Loucy (cell line): ENCODE data around the gene MYPOP.

Source experiments
- H2AFZ ChIP-seq: fragments of 200-600 bp; sonication (generic); 2 replicates; pipeline ENCODE4 v1.6.0; 2016; ENCODE audit warnings: antibody characterized with exemption, mild to moderate bottlenecking, low read length, moderate library complexity
- H3F3A ChIP-seq: fragments of 200-600 bp; 2 replicates; pipeline ENCODE4 v1.6.0; 2016; ENCODE audit warnings: antibody characterized with exemption, low read depth, mild to moderate bottlenecking
- H3K27me3 ChIP-seq: fragments of 200-600 bp; sonication (generic); 2 replicates; pipeline ENCODE4 v1.6.1; 2014; ENCODE audit warnings: low read length, mild to moderate bottlenecking; ENCODE audit not compliant: insufficient read depth, poor library complexity, severe bottlenecking
- H3K36me3 ChIP-seq: fragments of 200-600 bp; sonication (generic); 2 replicates; pipeline ENCODE4 v1.6.1; 2016; ENCODE audit warnings: low read length; ENCODE audit not compliant: insufficient read depth
- H3K4me1 ChIP-seq: fragments of 200-600 bp; sonication (generic); 2 replicates; pipeline ENCODE4 v1.5.1; 2014; ENCODE audit warnings: low read length, mild to moderate bottlenecking; ENCODE audit not compliant: insufficient read depth, poor library complexity, severe bottlenecking
- H3K4me2 ChIP-seq: fragments of 200-600 bp; sonication (generic); 2 replicates; pipeline ENCODE4 v1.6.0; 2014; ENCODE audit warnings: antibody characterized with exemption, low read length, low read depth, mild to moderate bottlenecking; ENCODE audit not compliant: poor library complexity, severe bottlenecking
- H3K4me3 ChIP-seq: fragments of 200-600 bp; sonication (generic); 2 replicates; pipeline ENCODE4 v1.5.1; 2014; ENCODE audit warnings: low read length, mild to moderate bottlenecking, mixed read lengths; ENCODE audit not compliant: poor library complexity, severe bottlenecking
- H3K79me2 ChIP-seq: fragments of 200-600 bp; sonication (generic); 2 replicates; pipeline ENCODE4 v1.6.1; 2014; ENCODE audit warnings: low read length; ENCODE audit not compliant: insufficient read depth
- H3K9ac ChIP-seq: fragments of 200-600 bp; sonication (generic); 2 replicates; pipeline ENCODE4 v1.6.0; 2014; ENCODE audit warnings: mild to moderate bottlenecking, low read depth, low read length, moderate library complexity; ENCODE audit not compliant: poor library complexity, severe bottlenecking
- H3K9me2 ChIP-seq: fragments of 200-600 bp; sonication (generic); replicated peaks from 2 replicates; pipeline ENCODE4 v1.6.1; 2016; ENCODE audit warnings: low read depth, low read length, mixed read lengths
- H3K9me3 ChIP-seq: fragments of 200-600 bp; sonication (generic); 2 replicates; pipeline ENCODE4 v1.6.1; 2014; ENCODE audit warnings: mild to moderate bottlenecking, antibody characterized with exemption, low read length, low read depth; ENCODE audit not compliant: insufficient read depth
- H4K20me1 ChIP-seq: fragments of 200-600 bp; sonication (generic); 2 replicates; pipeline ENCODE4 v1.6.0; 2014; ENCODE audit warnings: antibody characterized with exemption, low read length, mild to moderate bottlenecking; ENCODE audit not compliant: insufficient read depth, poor library complexity, severe bottlenecking
- EZH2phosphoT487 ChIP-seq: fragments of 200-600 bp; IDR thresholded peaks from 2 replicates; pipeline ENCODE4 v1.6.1; 2018; ENCODE audit warnings: antibody characterized with exemption, mild to moderate bottlenecking, moderate library complexity, borderline replicate concordance
- TF ChIP-seq, protein P1 (sequence below): fragments of 200-600 bp; sonication (generic); conservative IDR thresholded peaks from 2 replicates; pipeline ENCODE4 v1.5.1; 2014; ENCODE audit warnings: mild to moderate bottlenecking, antibody characterized with exemption, low read length

The MYPOP gene

GRCh38 chr19:45918721-45919120, 16.3 kb upstream of the MYPOP start:
- Histone ChIP-seq H3K27me3 (no peaks in the 10 kb centered on the region), H4K20me1 (no peaks in the 10 kb centered on the region), H3K9me2 (no peaks in the 10 kb centered on the region), H3K4me2 (no peak overlapping the region), H3K79me2 (no peaks in the 10 kb centered on the region), H3K9ac (no peak overlapping the region), H2AFZ (no peak overlapping the region), H3K4me1 (no peaks in the 10 kb centered on the region), H3K4me3 (no peak overlapping the region), H3F3A (no peaks in the 10 kb centered on the region), H3K9me3 (no peaks in the 10 kb centered on the region), H3K36me3 (no peaks in the 10 kb centered on the region)
- no peak for TF ChIP-seq EZH2phosphoT487
- TF ChIP-seq, protein P1, sequence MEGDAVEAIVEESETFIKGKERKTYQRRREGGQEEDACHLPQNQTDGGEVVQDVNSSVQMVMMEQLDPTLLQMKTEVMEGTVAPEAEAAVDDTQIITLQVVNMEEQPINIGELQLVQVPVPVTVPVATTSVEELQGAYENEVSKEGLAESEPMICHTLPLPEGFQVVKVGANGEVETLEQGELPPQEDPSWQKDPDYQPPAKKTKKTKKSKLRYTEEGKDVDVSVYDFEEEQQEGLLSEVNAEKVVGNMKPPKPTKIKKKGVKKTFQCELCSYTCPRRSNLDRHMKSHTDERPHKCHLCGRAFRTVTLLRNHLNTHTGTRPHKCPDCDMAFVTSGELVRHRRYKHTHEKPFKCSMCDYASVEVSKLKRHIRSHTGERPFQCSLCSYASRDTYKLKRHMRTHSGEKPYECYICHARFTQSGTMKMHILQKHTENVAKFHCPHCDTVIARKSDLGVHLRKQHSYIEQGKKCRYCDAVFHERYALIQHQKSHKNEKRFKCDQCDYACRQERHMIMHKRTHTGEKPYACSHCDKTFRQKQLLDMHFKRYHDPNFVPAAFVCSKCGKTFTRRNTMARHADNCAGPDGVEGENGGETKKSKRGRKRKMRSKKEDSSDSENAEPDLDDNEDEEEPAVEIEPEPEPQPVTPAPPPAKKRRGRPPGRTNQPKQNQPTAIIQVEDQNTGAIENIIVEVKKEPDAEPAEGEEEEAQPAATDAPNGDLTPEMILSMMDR: no peak

- Histone ChIP-seq H3K4me1 (no peaks in the 10 kb centered on the region), H4K20me1 (no peaks in the 10 kb centered on the region), H3K36me3 (no peaks in the 10 kb centered on the region), H3K4me2 (no peak overlapping the region), H3F3A (no peaks in the 10 kb centered on the region), H3K9ac (no peak overlapping the region), H3K4me3 (no peak overlapping the region), H3K79me2 (no peaks in the 10 kb centered on the region), H3K27me3 (no peaks in the 10 kb centered on the region), H3K9me2 (no peaks in the 10 kb centered on the region), H3K9me3 (no peaks in the 10 kb centered on the region), H2AFZ (no peak overlapping the region)
- TF ChIP-seq, protein P1: no peak
- no peak for TF ChIP-seq EZH2phosphoT487
These were observed 15.1 kb upstream of the MYPOP start for GRCh38 chr19:45917421-45918091.

DNA sequence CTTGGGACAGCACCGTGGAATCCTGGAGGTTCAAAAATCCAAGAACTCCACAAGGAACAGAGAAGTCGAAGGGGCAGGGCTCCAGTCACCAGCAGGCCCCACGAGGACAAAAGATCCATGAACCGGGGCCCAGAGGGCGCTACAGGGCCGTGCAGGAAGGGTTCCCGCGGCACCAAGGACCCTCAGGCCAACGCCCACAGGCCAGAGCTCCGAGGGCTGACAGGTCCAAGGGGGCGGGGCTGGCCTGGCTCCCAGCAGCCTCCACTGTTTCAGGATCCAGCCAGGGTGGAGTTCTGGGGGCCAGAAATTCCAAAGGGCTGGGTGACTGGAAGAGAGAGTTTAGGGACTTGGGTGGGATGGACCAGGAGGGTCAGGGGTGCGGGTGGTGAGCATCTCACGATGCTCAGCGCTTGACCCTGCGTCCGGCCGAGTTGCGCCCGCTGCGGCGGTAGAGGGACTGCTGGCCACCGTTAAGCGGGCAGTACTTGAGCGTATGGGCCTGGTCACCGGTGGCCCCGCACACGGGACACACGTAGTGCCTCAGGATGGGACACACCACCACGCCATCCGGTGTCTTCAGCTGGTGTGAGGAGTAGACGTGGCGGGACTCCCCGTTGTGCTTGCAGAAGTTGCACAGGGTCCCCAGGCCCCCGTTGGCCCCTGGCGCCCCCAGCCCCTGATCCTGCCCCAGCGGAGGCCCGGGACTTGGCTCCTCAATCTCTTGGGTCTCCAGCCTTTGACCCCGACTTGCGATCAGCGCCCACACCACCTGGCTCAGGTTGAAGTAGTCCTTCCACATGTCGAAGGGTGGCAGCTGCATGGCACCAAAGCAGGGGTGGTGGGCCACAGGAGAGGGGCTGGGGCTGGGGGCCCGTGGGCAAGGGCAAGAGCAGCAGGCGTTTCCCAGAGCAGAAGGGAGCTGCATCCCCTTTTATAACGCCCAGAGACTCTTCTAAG, 11.7 kb upstream of the MYPOP start, which contains the start of gene NANOS2:
NANOS2 (minus strand) TSS at position 905 of the 957 bp plus-strand sequence; CDS start at position 820, 85 bp downstream.
- Histone ChIP-seq H3K4me3 (no peak within 1 kb of the TSS), H3K9me3 (no peaks in the 10 kb centered on the region), H3K4me1 (no peaks in the 10 kb centered on the region), H4K20me1 (no peaks in the 10 kb centered on the region), H3K9me2 (no peaks in the 10 kb centered on the region), H3F3A (no peaks in the 10 kb centered on the region), H2AFZ (no peak within 1 kb of the TSS), H3K27me3 (no peaks in the 10 kb centered on the region), H3K36me3 (no peaks in the 10 kb centered on the region), H3K9ac (no peak within 1 kb of the TSS), H3K79me2 (no peaks in the 10 kb centered on the region), H3K4me2 (no peak within 1 kb of the TSS)
- TF ChIP-seq, protein P1: peak; percentile 49
- TF ChIP-seq EZH2phosphoT487: no peak
